Sigmoid colon (tissue), 7 donors: ENCODE results near the gene ACTG1. TPM values are rescaled to one million over a fixed set of nuclear protein-coding genes. Genes with fewer than 3 reads are reported as not detected.

ENCODE experiments used
- DNase-seq: peaks from one replicate; pipeline ENCODE4 v3.0.0-alpha.2; 2019
- H3K27ac ChIP-seq, 4 donors: fragments of 200-600 bp; sonication (generic); one replicate each; pipeline ENCODE4 v1.5.1; 2016 to 2019; ENCODE audit warnings: mild to moderate bottlenecking in 1 of 4
- H3K27me3 ChIP-seq, 3 donors: fragments of 200-600 bp; sonication (generic); one replicate each; pipeline ENCODE4 v1.5.1; 2019; ENCODE audit warnings: mild to moderate bottlenecking in 1 of 3
- H3K36me3 ChIP-seq, 4 donors: fragments of 200-600 bp; sonication (generic); one replicate each; pipeline ENCODE4 v1.5.1; 2016 to 2019
- H3K4me1 ChIP-seq, 4 donors: fragments of 200-600 bp; sonication (generic); one replicate each; pipeline ENCODE4 v1.5.1; 2017 to 2019
- H3K4me3 ChIP-seq, 4 donors: fragments of 200-600 bp; sonication (generic); one replicate each; pipeline ENCODE4 v1.5.1; 2017 to 2019; ENCODE audit warnings: mild to moderate bottlenecking in 2 of 4, moderate library complexity in 1 of 4
- H3K9me3 ChIP-seq, 4 donors: fragments of 200-600 bp in 3 of 4; sonication (generic) in 3 of 4; one replicate each; pipeline versions ENCODE4 v1.5.1 to v1.6.1; 2013 to 2019
- CTCF ChIP-seq, 4 experiments: fragments of 450-650 bp in 3 of 4; fragments of 200-600 bp in 1 of 4; IDR thresholded peaks; one replicate each; pipeline ENCODE4 v1.5.1; 2016 to 2019; ENCODE audit warnings: antibody characterized with exemption in 4 of 4, mild to moderate bottlenecking in 3 of 4, moderate library complexity in 2 of 4
- EP300 ChIP-seq, 4 donors: sonication (generic); formaldehyde crosslinking; IDR thresholded peaks; one replicate each; pipeline ENCODE4 v1.6.1; 2017; ENCODE audit warnings: antibody characterized with exemption in 4 of 4
- POLR2A ChIP-seq, 2 donors: fragments of 450-650 bp; IDR thresholded peaks; one replicate each; pipeline ENCODE4 v1.6.1; 2016; ENCODE audit warnings: antibody characterized with exemption in 2 of 2, mild to moderate bottlenecking in 2 of 2, moderate library complexity in 2 of 2
- POLR2AphosphoS5 ChIP-seq, 4 donors: sonication (generic); formaldehyde crosslinking; IDR thresholded peaks; one replicate each; pipeline ENCODE4 v1.6.1; 2017; ENCODE audit warnings: antibody characterized with exemption in 4 of 4
- WGBS, 2 donors: extraction: QIAGEN DNeasy Blood & Tissue Kit; methylation state at CpG; one replicate each; pipeline ENCODE4 v1.1.7; 2013; 5-methylcytosine and 5-hydroxymethylcytosine counted together
- intact Hi-C: fragments of 100-400 bp; cut with DNase I; formaldehyde crosslinking; loops from one replicate; pipeline ENCODE4 v1.15.1; 2023
- polyA plus RNA-seq, 3 donors: library from polyadenylated mRNA; stranded (reverse); fragments of 200-250 nt; gene quantifications; one replicate each; pipeline ENCODE4 v1.2.3, GENCODE V29; 2013
- total RNA-seq, 4 donors: library from RNA; depleted of rRNA; stranded (reverse); fragments of >200 nt; gene quantifications; one replicate each; pipeline ENCODE4 v1.1.0, GENCODE V29; 2016
- donor health status: healthy with polysubstance abuse.
- donor health status: Bipolar disorder and iron deficiency.
- donor health status: healthy.

The ACTG1 gene
- total and polyA plus RNA-seq, 7 donors = 1,038 to 4,527 (median 2,003) TPM

DNA sequence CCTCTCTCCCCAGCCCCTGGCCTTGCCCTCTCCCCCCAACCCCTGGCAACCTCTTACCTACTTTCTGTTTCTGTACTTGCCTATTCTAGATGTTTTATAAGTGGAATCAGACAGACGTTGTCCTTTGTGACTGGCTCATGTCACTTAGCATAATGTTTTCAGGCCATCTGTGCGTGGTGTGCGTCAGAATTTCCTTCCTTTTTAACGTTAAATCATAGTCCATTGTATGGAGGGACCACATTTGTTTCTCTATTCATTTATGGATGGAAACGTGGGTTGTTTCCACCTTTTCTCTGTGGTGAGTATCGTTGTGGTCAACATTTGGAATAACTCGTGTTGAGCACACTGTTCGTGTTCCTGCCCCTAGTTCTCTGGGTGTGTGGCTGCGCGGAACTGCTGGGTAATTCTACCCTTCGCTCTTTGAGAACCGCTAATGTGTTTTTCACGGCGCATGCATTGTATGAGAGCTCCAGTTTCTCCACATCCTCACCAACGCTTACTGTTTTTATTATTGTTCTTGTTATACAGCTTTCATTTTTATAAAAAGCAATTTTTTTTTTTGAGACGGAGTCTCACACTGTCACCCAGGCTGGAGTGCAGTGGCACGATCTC, 26.3 kb downstream of the ACTG1 start:
- intact Hi-C loops = no loop called here

GRCh38 chr17:81484195-81484979, 28.2 kb downstream of the ACTG1 start:
- intact Hi-C loops = loop anchor here (1.0 to 5.0 kb wide), 3 partner anchors 82 to 229 kb away; no protein-coding TSS in a partner anchor
- DNase-seq = peak; percentile 94
- H3K4me1 ChIP-seq = peaks cover 0 to 59% (median 49%) of the 10 kb centered on the region in 4 donors

More for the DNA sequence above, 26.3 kb downstream of the ACTG1 start:
- TF ChIP-seq POLR2AphosphoS5 (IDR thresholded peaks at IDR 0.05) = no peak
- TF ChIP-seq EP300 (IDR thresholded peaks at IDR 0.05) = no peak
- no peak for TF ChIP-seq POLR2A (IDR thresholded peaks at IDR 0.05)
- TF ChIP-seq CTCF (IDR thresholded peaks at IDR 0.05) = no peak
- H3K36me3 ChIP-seq = no peaks in the 10 kb centered on the region
- no peak for DNase-seq
- no peak overlapping the region for H3K4me3 ChIP-seq
- H3K27me3 ChIP-seq = peaks cover 0 to 10% (median 3%) of the 10 kb centered on the region in 3 donors
- no peaks in the 10 kb centered on the region for H3K9me3 ChIP-seq
- 59 to 84% methylated on average over 17 of the region's 17 CpGs for WGBS, 2 donors
- peaks cover 0 to 45% (median 40%) of the 10 kb centered on the region in 4 donors for H3K4me1 ChIP-seq
- H3K27ac ChIP-seq = no peak overlapping the region

DNA sequence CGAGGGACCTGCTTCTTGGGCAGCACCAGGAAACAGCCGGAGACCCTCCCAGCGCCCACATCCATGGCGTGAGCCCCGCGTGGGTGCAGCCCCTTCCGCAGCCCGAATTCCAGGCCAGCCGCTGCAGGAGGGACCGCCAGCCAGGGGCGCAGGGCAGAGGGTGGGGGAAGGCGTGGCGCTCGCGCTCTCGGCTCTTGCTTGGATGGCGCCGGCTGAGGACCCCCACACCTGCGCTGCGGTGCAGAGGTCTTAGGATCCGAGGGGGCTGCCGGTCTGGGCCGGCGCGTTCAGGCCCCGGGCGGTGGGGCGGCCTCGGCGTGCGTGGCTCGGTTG, 28.8 kb downstream of the ACTG1 start:
- H3K4me3 ChIP-seq = peak overlapping the region in 3 of 4 donors; percentile 34 to 51 (median 44)
- 7 to 9% methylated on average over 32 of the region's 32 CpGs for WGBS, 2 donors
- intact Hi-C loops = loop anchor here (1.0 to 5.0 kb wide), 3 partner anchors 82 to 229 kb away; no protein-coding TSS in a partner anchor
- peaks cover 0 to 56% (median 44%) of the 10 kb centered on the region in 4 donors for H3K4me1 ChIP-seq
- peaks cover 0 to 17% (median 6%) of the 10 kb centered on the region in 3 donors for H3K27me3 ChIP-seq
- no peak for DNase-seq
- TF ChIP-seq POLR2AphosphoS5 (IDR thresholded peaks at IDR 0.05) = no peak
- TF ChIP-seq EP300 (IDR thresholded peaks at IDR 0.05) = no peak
- no peak for TF ChIP-seq CTCF (IDR thresholded peaks at IDR 0.05)
- TF ChIP-seq POLR2A (IDR thresholded peaks at IDR 0.05) = no peak
- peak overlapping the region in 1 of 4 donors; percentile 26 for H3K27ac ChIP-seq
- H3K36me3 ChIP-seq = no peaks in the 10 kb centered on the region
- H3K9me3 ChIP-seq = no peaks in the 10 kb centered on the region

More at GRCh38 chr17:81484195-81484979, 28.2 kb downstream of the ACTG1 start:
- H3K9me3 ChIP-seq = no peaks in the 10 kb centered on the region
- H3K27ac ChIP-seq = peak overlapping the region in 1 of 4 donors; percentile 26
- H3K27me3 ChIP-seq = peaks cover 0 to 14% (median 6%) of the 10 kb centered on the region in 3 donors
- TF ChIP-seq CTCF (IDR thresholded peaks at IDR 0.05) = peak; percentile 60 to 99 (median 84)
- TF ChIP-seq POLR2AphosphoS5 (IDR thresholded peaks at IDR 0.05) = peak in 1 of 4 donors; percentile 39
- TF ChIP-seq EP300 (IDR thresholded peaks at IDR 0.05) = no peak
- TF ChIP-seq POLR2A (IDR thresholded peaks at IDR 0.05) = no peak
- H3K36me3 ChIP-seq = no peaks in the 10 kb centered on the region
- 2 to 7% methylated on average over 60 of the region's 60 CpGs for WGBS, 2 donors
- H3K4me3 ChIP-seq = peak overlapping the region in 3 of 4 donors; percentile 34 to 51 (median 44)

DNA sequence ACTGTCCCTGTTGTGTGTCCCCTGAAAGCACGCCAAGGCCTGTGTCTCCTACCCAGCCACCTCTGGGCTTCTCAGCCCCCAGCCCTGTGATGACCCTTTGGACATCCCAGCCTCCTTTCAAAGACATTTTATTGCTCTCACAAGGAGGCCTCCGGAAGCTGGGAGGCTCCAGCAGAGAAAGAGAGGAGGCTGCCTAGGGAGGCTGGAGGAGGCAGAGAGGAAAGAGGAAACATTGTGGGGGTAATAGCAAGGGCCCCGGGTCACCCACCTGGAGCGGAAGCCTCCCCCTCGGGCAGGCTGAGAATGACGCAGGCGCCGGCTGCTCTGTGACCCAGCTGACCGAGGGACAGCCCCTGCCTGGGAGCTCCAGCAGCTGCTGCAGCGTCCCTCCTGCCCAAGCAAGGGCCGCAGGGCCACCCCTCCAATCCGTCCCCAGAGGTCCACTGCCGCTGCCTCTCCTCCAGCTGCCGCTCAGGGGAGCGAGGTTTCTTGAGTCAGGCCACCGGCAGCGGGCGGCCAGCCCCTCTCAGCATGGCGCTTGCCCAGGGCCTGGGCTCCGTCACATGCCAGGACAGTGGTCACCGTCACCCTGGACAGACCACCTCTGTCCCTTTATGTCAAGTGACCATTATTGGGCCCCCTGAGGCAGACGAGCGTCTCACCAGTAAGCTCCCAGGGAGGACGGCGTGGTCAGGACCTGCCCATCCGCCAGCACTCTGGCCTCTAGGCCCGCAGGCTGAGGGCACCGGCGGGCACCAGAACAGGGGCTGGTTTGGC, 29.3 kb downstream of the ACTG1 start:
- H3K4me3 ChIP-seq = peak overlapping the region in 3 of 4 donors; percentile 34 to 51 (median 44)
- H3K27me3 ChIP-seq = peaks cover 0 to 17% (median 6%) of the 10 kb centered on the region in 3 donors
- WGBS, 2 donors = 48 to 66% methylated on average over 29 of the region's 29 CpGs
- no peak overlapping the region for H3K27ac ChIP-seq
- peak; percentile 80 for DNase-seq
- H3K9me3 ChIP-seq = no peaks in the 10 kb centered on the region
- intact Hi-C loops = loop anchor here (5.0 kb wide), 1 partner anchor 81 kb away; no protein-coding TSS in a partner anchor
- H3K36me3 ChIP-seq = no peaks in the 10 kb centered on the region
- H3K4me1 ChIP-seq = peaks cover 0 to 50% (median 39%) of the 10 kb centered on the region in 4 donors
- TF ChIP-seq POLR2A (IDR thresholded peaks at IDR 0.05) (no peak), POLR2AphosphoS5 (IDR thresholded peaks at IDR 0.05) (peak in 1 of 4 donors; percentile 8), CTCF (IDR thresholded peaks at IDR 0.05) (no peak)
